Breast epithelium (tissue), 4 donors: ENCODE results near the gene PSMF1. TPM values are rescaled to one million over a fixed set of nuclear protein-coding genes. Genes with fewer than 3 reads are reported as not detected.

ENCODE experiments used
- DNase-seq, 2 donors: peaks; one replicate each; pipeline ENCODE4 v3.0.0-alpha.2; 2019; ENCODE audit warnings: low spot score in 2 of 2
- H3K27ac ChIP-seq, 2 donors: fragments of 200-600 bp; sonication (generic) in 1 of 2; one replicate each; pipeline ENCODE4 v1.5.1; 2016 to 2019; ENCODE audit warnings: mild to moderate bottlenecking in 1 of 2
- H3K27me3 ChIP-seq, 2 donors: fragments of 200-600 bp; sonication (generic) in 1 of 2; one replicate each; pipeline versions ENCODE4 v1.5.1 to v1.6.0; 2017 to 2019; ENCODE audit warnings: control low read depth in 1 of 2, mild to moderate bottlenecking in 1 of 2
- H3K36me3 ChIP-seq: fragments of 200-600 bp; one replicate; pipeline ENCODE4 v1.5.1; 2019
- H3K4me1 ChIP-seq, 2 donors: fragments of 200-600 bp; sonication (generic); one replicate each; pipeline ENCODE4 v1.5.1; 2016 to 2019; ENCODE audit warnings: control low read depth in 1 of 2
- H3K4me3 ChIP-seq, 3 donors: fragments of 200-600 bp; sonication (generic); 1 replicate in 2 of 3; 2 replicates in 1 of 3; pipeline ENCODE4 v1.5.1; 2016 to 2019; ENCODE audit warnings: mild to moderate bottlenecking in 3 of 3, moderate library complexity in 2 of 3
- H3K9me3 ChIP-seq, 2 donors: fragments of 200-600 bp; sonication (generic) in 1 of 2; one replicate each; pipeline ENCODE4 v1.5.1; 2016 to 2019; ENCODE audit warnings: control low read depth in 1 of 2
- CTCF ChIP-seq, 3 donors: fragments of 450-650 bp; IDR thresholded peaks; one replicate each; pipeline ENCODE4 v1.5.1; 2016 to 2017; ENCODE audit warnings: antibody characterized with exemption in 3 of 3, mild to moderate bottlenecking in 3 of 3, moderate library complexity in 3 of 3
- POLR2A ChIP-seq: fragments of 450-650 bp; IDR thresholded peaks from one replicate; pipeline ENCODE4 v1.6.1; 2016; ENCODE audit warnings: antibody characterized with exemption, mild to moderate bottlenecking, moderate library complexity
- POLR2AphosphoS5 ChIP-seq, 3 donors: sonication (generic); formaldehyde crosslinking; IDR thresholded peaks; one replicate each; pipeline ENCODE4 v1.6.1; 2017; ENCODE audit warnings: antibody characterized with exemption in 3 of 3
- intact Hi-C: fragments of 100-400 bp; cut with DNase I; formaldehyde crosslinking; loops from one replicate; pipeline ENCODE4 v1.15.1; 2023; ENCODE audit warnings: low total_unique reads
- total RNA-seq, 3 donors: library from RNA; depleted of rRNA; stranded (reverse); fragments of >200 nt; gene quantifications; one replicate each; pipeline ENCODE4 v1.1.0, GENCODE V29; 2016

Gene PSMF1
- total RNA-seq, 3 donors from 2014 or later = 71.7 to 98.4 (median 75.1) TPM

- intact Hi-C loops = no loop called here
- H3K9me3 ChIP-seq = no peaks in the 10 kb centered on the region
- H3K4me1 ChIP-seq = no peaks in the 10 kb centered on the region
- H3K36me3 ChIP-seq = peaks cover 9% of the 10 kb centered on the region
- TF ChIP-seq CTCF (IDR thresholded peaks at IDR 0.05) = no peak
- no peak for TF ChIP-seq POLR2A
- TF ChIP-seq POLR2AphosphoS5 (IDR thresholded peaks at IDR 0.05) = no peak
- H3K27me3 ChIP-seq = no peaks in the 10 kb centered on the region
- DNase-seq = no peak
- H3K27ac ChIP-seq = no peak overlapping the region
- no peak overlapping the region for H3K4me3 ChIP-seq
Measured at GRCh38 chr20:1160496-1160895, 42.1 kb downstream of the PSMF1 start.

- TF ChIP-seq CTCF (IDR thresholded peaks at IDR 0.05) (no peak), POLR2A (no peak), POLR2AphosphoS5 (IDR thresholded peaks at IDR 0.05) (no peak)
- intact Hi-C loops = no loop called here
- Histone ChIP-seq H3K4me3 (no peak overlapping the region), H3K4me1 (no peaks in the 10 kb centered on the region), H3K27ac (no peak overlapping the region), H3K36me3 (peaks cover 9% of the 10 kb centered on the region), H3K27me3 (no peaks in the 10 kb centered on the region), H3K9me3 (no peaks in the 10 kb centered on the region)
- DNase-seq = no peak
Measured at GRCh38 chr20:1160991-1161390, 42.6 kb downstream of the PSMF1 start.

- no peak overlapping the region for H3K27ac ChIP-seq
- H3K27me3 ChIP-seq = no peaks in the 10 kb centered on the region
- DNase-seq = no peak
- H3K4me1 ChIP-seq = no peaks in the 10 kb centered on the region
- H3K9me3 ChIP-seq = no peaks in the 10 kb centered on the region
- peaks cover 9% of the 10 kb centered on the region for H3K36me3 ChIP-seq
- TF ChIP-seq POLR2A = no peak
- no peak overlapping the region for H3K4me3 ChIP-seq
- intact Hi-C loops = no loop called here
Measured at GRCh38 chr20:1163105-1163504, 44.7 kb downstream of the PSMF1 start.

GRCh38 chr20:1163653-1164052, 45.3 kb downstream of the PSMF1 start:
- H3K4me1 ChIP-seq = no peaks in the 10 kb centered on the region
- H3K27me3 ChIP-seq = no peaks in the 10 kb centered on the region
- H3K9me3 ChIP-seq = no peaks in the 10 kb centered on the region
- no peak overlapping the region for H3K4me3 ChIP-seq
- TF ChIP-seq POLR2AphosphoS5 (IDR thresholded peaks at IDR 0.05) (no peak), POLR2A (no peak), CTCF (IDR thresholded peaks at IDR 0.05) (no peak)
- DNase-seq = no peak
- H3K27ac ChIP-seq = no peak overlapping the region
- peaks cover 9% of the 10 kb centered on the region for H3K36me3 ChIP-seq
- intact Hi-C loops = no loop called here

GRCh38 chr20:1164871-1165270, 46.5 kb downstream of the PSMF1 start:
- no peak for DNase-seq
- peaks cover 9% of the 10 kb centered on the region for H3K36me3 ChIP-seq
- intact Hi-C loops = no loop called here

More at GRCh38 chr20:1164871-1165270, 46.5 kb downstream of the PSMF1 start:
- Histone ChIP-seq H3K4me1 (no peaks in the 10 kb centered on the region), H3K27me3 (no peaks in the 10 kb centered on the region), H3K4me3 (no peak overlapping the region), H3K9me3 (no peaks in the 10 kb centered on the region), H3K27ac (no peak overlapping the region)
- TF ChIP-seq CTCF (IDR thresholded peaks at IDR 0.05) (no peak), POLR2A (no peak), POLR2AphosphoS5 (IDR thresholded peaks at IDR 0.05) (no peak)
